Choroid plexus epithelial cell (primary cell): Measurements from ENCODE around the gene FAF2.

Experiments
- DNase-seq: peaks from one replicate; pipeline ENCODE4 v3.0.0-alpha.2; 2010; ENCODE audit warnings: low read depth
- H3K4me3 ChIP-seq: 2 replicates; pipeline ENCODE4 v1.5.1; 2011; ENCODE audit warnings: low read depth, mild to moderate bottlenecking, control low read depth, low read length, moderate library complexity
- CTCF ChIP-seq: conservative IDR thresholded peaks from 2 replicates; pipeline ENCODE4 v1.5.1; 2011; ENCODE audit warnings: low read depth, mild to moderate bottlenecking, control low read depth, inconsistent platforms, low read length, moderate library complexity

The FAF2 gene

DNA sequence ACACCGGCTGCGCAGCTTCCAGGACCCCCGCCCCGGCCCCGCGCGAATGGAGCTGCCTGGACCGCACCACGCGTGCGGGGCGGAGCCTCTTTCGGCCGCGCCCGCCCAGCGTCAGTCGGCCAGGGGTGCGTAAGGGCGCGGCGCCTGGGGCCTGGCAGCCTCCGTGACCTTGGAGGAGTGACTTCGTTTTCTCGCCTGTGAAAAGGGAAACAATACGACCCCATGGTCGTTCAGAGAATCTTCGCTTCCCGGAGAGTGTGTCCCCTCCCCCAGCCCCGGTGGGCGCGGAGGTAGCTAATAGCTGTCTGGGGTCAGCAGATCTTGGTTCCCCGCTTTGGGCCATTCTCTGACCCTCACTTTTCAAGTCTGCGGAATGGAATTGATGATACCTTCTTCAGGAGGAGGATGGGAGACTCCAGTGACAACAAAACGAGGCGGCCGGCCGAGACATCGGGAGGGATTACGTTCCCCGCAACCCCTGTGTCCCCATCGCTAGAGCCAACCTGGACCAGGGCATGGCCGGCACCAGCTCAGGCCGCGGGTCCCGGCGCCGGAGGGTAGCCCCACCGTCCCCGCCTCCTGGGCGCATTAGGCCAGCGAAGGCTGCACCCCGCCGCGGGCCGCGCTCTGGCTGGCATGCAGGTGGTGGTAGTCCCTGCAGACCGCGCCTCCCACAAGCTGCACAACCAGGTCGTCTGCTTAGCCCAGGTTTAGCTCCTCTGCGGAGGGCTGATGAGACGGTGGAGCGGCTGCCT, 95.4 kb downstream of the FAF2 start:
- DNase-seq, result no peak
- H3K4me3 ChIP-seq, result peak overlapping the region; percentile 65
- TF ChIP-seq CTCF, result no peak

DNA sequence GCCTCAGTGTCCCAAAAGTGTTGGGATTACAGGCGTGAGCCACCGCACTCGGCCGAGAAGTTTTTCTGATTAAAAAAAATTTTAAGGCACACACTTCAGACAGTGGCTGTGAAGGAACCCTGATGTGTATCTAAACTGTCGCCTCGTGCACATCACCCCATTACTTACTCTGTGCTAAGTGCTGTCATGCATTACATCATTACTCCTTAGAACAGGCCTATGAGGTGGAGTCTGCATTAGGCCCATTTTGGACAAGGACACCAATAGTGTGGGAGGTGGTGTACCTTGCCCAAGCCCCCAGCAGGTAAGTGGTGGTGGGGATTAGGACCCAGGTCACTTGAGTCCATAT, 97.2 kb downstream of the FAF2 start:
- no peak for DNase-seq
- TF ChIP-seq CTCF, result no peak
- no peak overlapping the region for H3K4me3 ChIP-seq

GRCh38 chr5:176545737-176546509, 97.7 kb downstream of the FAF2 start:
- no peak for DNase-seq
- H3K4me3 ChIP-seq, result no peak overlapping the region
- no peak for TF ChIP-seq CTCF

DNA sequence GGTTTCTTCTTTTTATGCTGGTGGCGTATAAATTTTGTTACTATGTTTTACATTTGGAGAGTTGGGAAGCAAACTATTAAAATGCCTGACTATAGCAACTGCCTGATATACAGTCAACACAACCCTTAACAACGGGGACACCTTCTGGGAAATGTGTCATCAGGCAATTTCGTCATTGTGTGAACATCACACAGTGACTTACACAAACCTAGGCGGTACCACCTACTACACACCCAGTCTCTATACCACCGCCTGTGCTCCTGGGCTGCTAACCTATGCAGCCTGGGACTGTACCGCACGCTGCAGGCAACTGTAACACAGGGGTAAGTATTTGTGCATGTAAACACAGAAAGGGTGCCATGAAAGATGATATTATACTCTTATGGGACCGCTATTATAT, 99.6 kb downstream of the FAF2 start:
- H3K4me3 ChIP-seq, result no peak overlapping the region
- TF ChIP-seq CTCF, result no peak
- no peak for DNase-seq

GRCh38 chr5:176548967-176549444, 100.8 kb downstream of the FAF2 start, which contains the start of gene CDHR2:
CDHR2 (plus strand) TSS chr5:176549342; CDS start chr5:176565353, 16,011 bp downstream.
- H3K4me3 ChIP-seq, result no peak within 1 kb of the TSS
- DNase-seq, result no peak
- TF ChIP-seq CTCF, result no peak

DNA sequence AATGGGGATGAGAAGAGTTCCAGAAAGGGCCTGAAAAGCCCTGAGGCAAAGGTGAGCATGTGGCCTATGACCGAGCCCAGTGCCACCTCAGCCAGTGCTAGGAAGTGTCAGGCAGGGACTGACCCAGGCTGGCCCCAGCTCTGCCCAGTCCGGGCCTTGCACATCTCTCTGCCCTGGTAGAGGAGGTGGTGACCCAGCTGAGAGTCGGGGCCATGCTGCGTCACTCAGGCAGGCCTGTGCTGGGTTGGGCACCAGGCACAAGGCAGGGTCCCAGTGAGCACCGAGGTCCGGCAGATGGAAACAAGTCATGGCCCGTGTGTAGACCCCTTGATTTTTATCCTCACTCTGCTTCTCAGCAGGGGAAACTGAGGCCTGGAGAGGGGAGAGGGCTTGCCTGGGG, 101.7 kb downstream of the FAF2 start:
- DNase-seq, result no peak
- H3K4me3 ChIP-seq, result no peak overlapping the region
- no peak for TF ChIP-seq CTCF
